ENCODE results near the gene SNCAIP.

DNA sequence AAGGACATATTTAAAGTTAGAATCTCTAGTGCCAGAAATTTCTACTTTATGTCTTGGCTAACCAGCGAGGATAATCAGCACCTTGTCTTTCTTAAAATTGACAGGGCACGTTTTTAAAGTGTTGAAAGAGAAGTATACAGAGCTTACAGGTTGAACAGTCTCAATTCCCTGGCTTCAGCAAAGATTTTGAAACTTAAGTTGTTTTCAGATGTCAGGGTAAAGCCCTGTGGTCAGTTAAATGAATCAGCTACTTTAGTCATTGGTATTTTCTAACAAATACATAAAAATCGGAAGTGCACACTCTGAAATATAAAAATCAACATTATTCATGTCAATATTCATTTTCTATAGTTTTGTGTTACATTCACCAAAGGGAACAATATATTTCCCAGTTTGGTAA is 29.1 kb downstream of the SNCAIP start:
- TF ChIP-seq, protein P1, sequence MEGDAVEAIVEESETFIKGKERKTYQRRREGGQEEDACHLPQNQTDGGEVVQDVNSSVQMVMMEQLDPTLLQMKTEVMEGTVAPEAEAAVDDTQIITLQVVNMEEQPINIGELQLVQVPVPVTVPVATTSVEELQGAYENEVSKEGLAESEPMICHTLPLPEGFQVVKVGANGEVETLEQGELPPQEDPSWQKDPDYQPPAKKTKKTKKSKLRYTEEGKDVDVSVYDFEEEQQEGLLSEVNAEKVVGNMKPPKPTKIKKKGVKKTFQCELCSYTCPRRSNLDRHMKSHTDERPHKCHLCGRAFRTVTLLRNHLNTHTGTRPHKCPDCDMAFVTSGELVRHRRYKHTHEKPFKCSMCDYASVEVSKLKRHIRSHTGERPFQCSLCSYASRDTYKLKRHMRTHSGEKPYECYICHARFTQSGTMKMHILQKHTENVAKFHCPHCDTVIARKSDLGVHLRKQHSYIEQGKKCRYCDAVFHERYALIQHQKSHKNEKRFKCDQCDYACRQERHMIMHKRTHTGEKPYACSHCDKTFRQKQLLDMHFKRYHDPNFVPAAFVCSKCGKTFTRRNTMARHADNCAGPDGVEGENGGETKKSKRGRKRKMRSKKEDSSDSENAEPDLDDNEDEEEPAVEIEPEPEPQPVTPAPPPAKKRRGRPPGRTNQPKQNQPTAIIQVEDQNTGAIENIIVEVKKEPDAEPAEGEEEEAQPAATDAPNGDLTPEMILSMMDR (IDR thresholded peaks at IDR 0.05), result no peak
- TF ChIP-seq POLR2A (IDR thresholded peaks at IDR 0.05), result no peak

Measured in adrenal gland (tissue), 5 donors.